CD14-positive monocyte (primary cell): ENCODE measurements around the gene SIPA1L3. TPM values are rescaled to one million over a fixed set of nuclear protein-coding genes. Genes with fewer than 3 reads are reported as not detected.

Experiments
- DNase-seq, 3 donors: peaks; one replicate each; pipeline ENCODE4 v3.0.0-alpha.2; 2011 to 2022
- H2AFZ ChIP-seq: 2 replicates; pipeline ENCODE4 v1.6.0; 2012; ENCODE audit warnings: mild to moderate bottlenecking, low read depth, low read length, inconsistent platforms; ENCODE audit not compliant: insufficient read depth, poor library complexity, severe bottlenecking
- H3K27ac ChIP-seq, 2 donors: 1 replicate in 1 of 2; 2 replicates in 1 of 2; pipeline ENCODE4 v1.5.1; 2012 to 2013; ENCODE audit warnings: low read length in 2 of 2, control low read depth in 1 of 2, inconsistent platforms in 1 of 2, low read depth in 1 of 2, mild to moderate bottlenecking in 1 of 2
- H3K27me3 ChIP-seq, 2 donors: one replicate each; pipeline versions ENCODE4 v1.6.0 to v1.6.1; 2011 to 2013; ENCODE audit warnings: low read length in 2 of 2; ENCODE audit not compliant: control insufficient read depth in 2 of 2, insufficient read depth in 2 of 2
- H3K36me3 ChIP-seq, 2 donors: replicated peaks in 1 of 2; 1 replicate in 1 of 2; 2 replicates in 1 of 2; pipeline versions ENCODE4 v1.5.1 to v1.6.1; 2012 to 2013; ENCODE audit warnings: low read length in 2 of 2, control low read depth in 1 of 2, inconsistent platforms in 1 of 2, mild to moderate bottlenecking in 1 of 2; ENCODE audit not compliant: insufficient read depth in 2 of 2, control insufficient read depth in 1 of 2
- H3K4me1 ChIP-seq, 2 donors: 1 replicate in 1 of 2; 2 replicates in 1 of 2; pipeline versions ENCODE4 v1.5.1 to v1.6.1; 2012 to 2013; ENCODE audit warnings: low read length in 2 of 2, control low read depth in 1 of 2, inconsistent platforms in 1 of 2, mild to moderate bottlenecking in 1 of 2, moderate library complexity in 1 of 2; ENCODE audit not compliant: insufficient read depth in 2 of 2, control insufficient read depth in 1 of 2
- H3K4me2 ChIP-seq: replicated peaks from 2 replicates; pipeline ENCODE3; 2012; ENCODE audit warnings: low read length, moderate library complexity, mild to moderate bottlenecking; ENCODE audit not compliant: poor library complexity, severe bottlenecking; ENCODE audit errors: extremely low read depth
- H3K4me3 ChIP-seq, 3 experiments: fragments of 200-600 bp in 1 of 3; sonication (generic) in 1 of 3; replicated peaks in 1 of 3; 1 replicate in 2 of 3; 2 replicates in 1 of 3; pipeline ENCODE4 v1.5.1; 2011 to 2013; ENCODE audit warnings: low read length in 3 of 3, mild to moderate bottlenecking in 3 of 3, control low read depth in 2 of 3, low read depth in 2 of 3, inconsistent platforms in 1 of 3, moderate library complexity in 1 of 3
- H3K79me2 ChIP-seq: 2 replicates; pipeline ENCODE4 v1.6.0; 2012; ENCODE audit warnings: mild to moderate bottlenecking, control low read depth, inconsistent platforms, low read length, moderate library complexity; ENCODE audit not compliant: insufficient read depth
- H3K9ac ChIP-seq: 2 replicates; pipeline ENCODE4 v1.6.0; 2017; ENCODE audit warnings: low read length, mild to moderate bottlenecking; ENCODE audit not compliant: insufficient read depth, poor library complexity, severe bottlenecking
- H3K9me3 ChIP-seq, 2 donors: replicated peaks in 1 of 2; 1 replicate in 1 of 2; 2 replicates in 1 of 2; pipeline versions ENCODE4 v1.5.1 to v1.6.1; 2012 to 2013; ENCODE audit warnings: low read length in 2 of 2, control low read depth in 1 of 2; ENCODE audit not compliant: control insufficient read depth in 1 of 2, insufficient read depth in 1 of 2
- H4K20me1 ChIP-seq: 2 replicates; pipeline ENCODE4 v1.6.0; 2012; ENCODE audit warnings: mild to moderate bottlenecking, low read length, control low read depth, moderate library complexity; ENCODE audit not compliant: insufficient read depth
- H3K27ac Mint-ChIP-seq, 7 donors: one replicate each; pipeline ENCODE4 v1.8.0; 2020; ENCODE audit warnings: mild to moderate bottlenecking in 7 of 7, mixed read lengths in 7 of 7, moderate library complexity in 6 of 7, inconsistent platforms in 2 of 7
- H3K27me3 Mint-ChIP-seq, 3 donors: one replicate each; pipeline ENCODE4 v1.8.0; 2021 to 2022; ENCODE audit warnings: low read depth in 3 of 3, mild to moderate bottlenecking in 3 of 3, mixed read lengths in 3 of 3, moderate library complexity in 3 of 3, inconsistent platforms in 1 of 3
- H3K36me3 Mint-ChIP-seq, 2 donors: one replicate each; pipeline ENCODE4 v1.8.0; 2020; ENCODE audit warnings: mixed read lengths in 2 of 2, inconsistent platforms in 1 of 2, mild to moderate bottlenecking in 1 of 2
- H3K4me1 Mint-ChIP-seq: one replicate; pipeline ENCODE4 v1.8.0; 2020; ENCODE audit warnings: mild to moderate bottlenecking, mixed read lengths
- H3K4me3 Mint-ChIP-seq, 2 donors: one replicate each; pipeline ENCODE4 v1.8.0; 2020; ENCODE audit warnings: mild to moderate bottlenecking in 2 of 2, mixed read lengths in 2 of 2, moderate library complexity in 1 of 2
- H3K9me3 Mint-ChIP-seq, 7 donors: one replicate each; pipeline ENCODE4 v1.8.0; 2020 to 2022; ENCODE audit warnings: mixed read lengths in 7 of 7, mild to moderate bottlenecking in 6 of 7, moderate library complexity in 6 of 7, inconsistent platforms in 2 of 7
- CTCF ChIP-seq: fragments of 200-600 bp; IDR thresholded peaks from one replicate; pipeline ENCODE4 v1.8.0; 2022; ENCODE audit warnings: antibody characterized with exemption, mild to moderate bottlenecking
- WGBS: methylation state at CpG from one replicate; pipeline ENCODE4 v1.1.5; 2013; ENCODE audit warnings: missing lambda C conversion rate; ENCODE audit not compliant: insufficient coverage; 5-methylcytosine and 5-hydroxymethylcytosine counted together
- intact Hi-C, 2 donors: fragments of 100-400 bp; cut with micrococcal nuclease; formaldehyde crosslinking; loops; one replicate each; pipeline versions ENCODE4 v1.15.0 to v1.15.1; 2023
- polyA plus RNA-seq, 3 donors: library from polyadenylated mRNA; depleted of rRNA in 1 of 3; unstranded in 2 of 3; stranded (reverse) in 1 of 3; fragments of 300-500 nt in 2 of 3; fragments of >200 nt in 1 of 3; fragmentation: Illumina TruSeq in 2 of 3; gene quantifications; 1 replicate in 2 of 3; 2 replicates in 1 of 3; pipeline ENCODE4 v1.2.3, GENCODE V29; 2012 to 2021

SIPA1L3 gene
- polyA plus RNA-seq, 3 donors = 0.55 to 4.5 (median 0.99) TPM

- H2AFZ ChIP-seq = no peak overlapping the region
- intact Hi-C loops = no loop called here
- no peak for DNase-seq
- no peak for TF ChIP-seq CTCF
- H3K9ac ChIP-seq = no peak overlapping the region
- no peaks in the 10 kb centered on the region for H3K36me3 ChIP-seq
- WGBS = 98% methylated on average over 5 of the region's 5 CpGs
- peaks cover 4% of the 10 kb centered on the region for H4K20me1 ChIP-seq
- Mint-ChIP-seq H3K27ac (no peak overlapping the region), H3K9me3 (peaks cover 0 to 6% (median 5%) of the 10 kb centered on the region in 7 donors), H3K4me1 (peaks cover 21% of the 10 kb centered on the region), H3K27me3 (peaks cover 0 to 2% (median 0%) of the 10 kb centered on the region in 3 donors), H3K4me3 (no peak overlapping the region), H3K36me3 (peaks cover 3 to 9% of the 10 kb centered on the region in 2 donors)
- no peaks in the 10 kb centered on the region for H3K9me3 ChIP-seq
- H3K4me3 ChIP-seq = no peak overlapping the region
- no peaks in the 10 kb centered on the region for H3K27me3 ChIP-seq
- no peak overlapping the region for H3K27ac ChIP-seq
- no peak overlapping the region for H3K4me2 ChIP-seq
- no peaks in the 10 kb centered on the region for H3K79me2 ChIP-seq
- H3K4me1 ChIP-seq = peaks cover 12 to 15% of the 10 kb centered on the region in 2 donors
Observed at GRCh38 chr19:38071647-38072046, 164.6 kb downstream of the SIPA1L3 start.

GRCh38 chr19:38072776-38073750 is 166.1 kb downstream of the SIPA1L3 start:
- no peak overlapping the region for H2AFZ ChIP-seq
- no peaks in the 10 kb centered on the region for H3K79me2 ChIP-seq
- no peaks in the 10 kb centered on the region for H3K27me3 ChIP-seq
- WGBS = 59% methylated on average over 14 of the region's 18 CpGs
- H3K36me3 Mint-ChIP-seq = peaks cover 3 to 8% of the 10 kb centered on the region in 2 donors
- peaks cover 0 to 6% (median 5%) of the 10 kb centered on the region in 7 donors for H3K9me3 Mint-ChIP-seq
- H3K27me3 Mint-ChIP-seq = peaks cover 0 to 2% (median 0%) of the 10 kb centered on the region in 3 donors
- H3K9me3 ChIP-seq = no peaks in the 10 kb centered on the region
- DNase-seq = peak in 2 of 3 donors; percentile 17 to 51
- no peak overlapping the region for H3K4me3 ChIP-seq
- H3K9ac ChIP-seq = no peak overlapping the region
- H3K4me1 ChIP-seq = peaks cover 12 to 15% of the 10 kb centered on the region in 2 donors
- H3K27ac ChIP-seq = peak overlapping the region in 1 of 2 donors; percentile 24
- no peak overlapping the region for H3K4me2 ChIP-seq
- H3K4me3 Mint-ChIP-seq = peak overlapping the region in 1 of 2 donors; percentile 49
- TF ChIP-seq CTCF = no peak
- H3K36me3 ChIP-seq = no peaks in the 10 kb centered on the region
- H3K4me1 Mint-ChIP-seq = peaks cover 21% of the 10 kb centered on the region
- H4K20me1 ChIP-seq = peaks cover 4% of the 10 kb centered on the region
- H3K27ac Mint-ChIP-seq = peak overlapping the region in 3 of 7 donors; percentile 20 to 69 (median 39)
- intact Hi-C loops = no loop called here
